ENCODE measurements around the gene UTS2R. TPM values are rescaled to one million over a fixed set of nuclear protein-coding genes. Genes with fewer than 3 reads are reported as not detected.

Gene UTS2R
- total RNA-seq, 1 experiment from 2014 or later, result not detected

Small RNAs within 50 kb of the gene (small RNA-seq; reads per million reads assigned to genes)
- gene RF00019, result not detected

Other genes starting within 250 kb of the UTS2R start
- gene CCDC57, start 158.9 kb upstream of the UTS2R start, total RNA-seq (2014; rRNA removed; shearing (Covaris generic)), result 47.6 and 48.2 TPM in 2 replicates
- 132 and 156 TPM in 2 replicates for gene SLC16A3, start 142.7 kb upstream of the UTS2R start, total RNA-seq (2014; rRNA removed; shearing (Covaris generic))
- gene CSNK1D, start 98.1 kb upstream of the UTS2R start, total RNA-seq (2014; rRNA removed; shearing (Covaris generic)), result 47.8 and 60.4 TPM in 2 replicates
- not detected in 2 replicates for gene CD7, start 54.2 kb upstream of the UTS2R start, total RNA-seq (2014; rRNA removed; shearing (Covaris generic))
- gene SECTM1, start 38.0 kb upstream of the UTS2R start, total RNA-seq (2014; rRNA removed; shearing (Covaris generic)), result 2.9 and 3.2 TPM in 2 replicates
- 0.10 and 1.1 TPM in 2 replicates for gene TEX19, start 12.5 kb upstream of the UTS2R start, total RNA-seq (2014; rRNA removed; shearing (Covaris generic))
- gene HEXD, start 46.6 kb downstream of the UTS2R start, total RNA-seq (2014; rRNA removed; shearing (Covaris generic)), result 25.8 and 28.4 TPM in 2 replicates
- 42.0 and 51.4 TPM in 2 replicates for gene OGFOD3, start 46.8 kb downstream of the UTS2R start, total RNA-seq (2014; rRNA removed; shearing (Covaris generic))
- gene CYBC1, start 79.0 kb downstream of the UTS2R start, total RNA-seq (2014; rRNA removed; shearing (Covaris generic)), result 72.3 and 89.5 TPM in 2 replicates
- 30.5 and 35.0 TPM in 2 replicates for gene NARF, start 87.0 kb downstream of the UTS2R start, total RNA-seq (2014; rRNA removed; shearing (Covaris generic))
- gene FOXK2, start 148.0 kb downstream of the UTS2R start, total RNA-seq (2014; rRNA removed; shearing (Covaris generic)), result 52.8 and 58.1 TPM in 2 replicates